Effector CD4-positive, alpha-beta T cell (primary cell): Measurements from ENCODE around the gene ZFHX3. TPM values are rescaled to one million over a fixed set of nuclear protein-coding genes. Genes with fewer than 3 reads are reported as not detected.
"Not testable (repeated sequence)": the region's sequence is repeated elsewhere in the genome, so short reads cannot be mapped to it uniquely, and the experiment has no call there.

Experiments used
- DNase-seq: peaks from one replicate; pipeline ENCODE4 v3.0.0-alpha.2; 2020
- total RNA-seq: gene quantifications from one replicate; lab custom pipeline; 2026; lab: John Stamatoyannopoulos, UW

The ZFHX3 gene
- not detected for total RNA-seq

GRCh38 chr16:73047536-73048291 is at the start of gene ZFHX3:
ZFHX3 (minus strand) TSS chr16:73048128; CDS start chr16:72960145, 87,983 bp downstream.
- no peak for DNase-seq

GRCh38 chr16:73096510-73096909 is 48.6 kb upstream of the ZFHX3 start:
- DNase-seq = no peak

GRCh38 chr16:73095885-73096421 is 48.0 kb upstream of the ZFHX3 start:
- no peak for DNase-seq

GRCh38 chr16:73095142-73095820 is 47.4 kb upstream of the ZFHX3 start:
- no peak for DNase-seq

GRCh38 chr16:73094371-73094770 is 46.4 kb upstream of the ZFHX3 start:
- DNase-seq = no peak

- DNase-seq = no peak
Observed at GRCh38 chr16:73093146-73094144, 45.5 kb upstream of the ZFHX3 start.

- no peak for DNase-seq
Observed at GRCh38 chr16:73092236-73092781, 44.4 kb upstream of the ZFHX3 start.

GRCh38 chr16:73091174-73091573 is 43.2 kb upstream of the ZFHX3 start:
- no peak for DNase-seq

- DNase-seq = no peak
Observed at GRCh38 chr16:73089420-73089819, 41.5 kb upstream of the ZFHX3 start.

- no peak for DNase-seq
Observed at GRCh38 chr16:73086108-73086507, 38.2 kb upstream of the ZFHX3 start.

- DNase-seq = no peak
Observed at GRCh38 chr16:73083271-73083670, 35.3 kb upstream of the ZFHX3 start.

GRCh38 chr16:73082634-73083051 is 34.7 kb upstream of the ZFHX3 start:
- DNase-seq = not testable (repeated sequence)

- no peak for DNase-seq
Observed at GRCh38 chr16:73080931-73081330, 33.0 kb upstream of the ZFHX3 start.

GRCh38 chr16:73076324-73076810 is 28.4 kb upstream of the ZFHX3 start:
- no peak for DNase-seq

GRCh38 chr16:73074382-73074781 is 26.5 kb upstream of the ZFHX3 start:
- DNase-seq = no peak

GRCh38 chr16:73072051-73072450 is 24.1 kb upstream of the ZFHX3 start:
- not testable (repeated sequence) for DNase-seq

GRCh38 chr16:73071131-73071940 is 23.4 kb upstream of the ZFHX3 start:
- DNase-seq = no peak

- DNase-seq = no peak
Observed at GRCh38 chr16:73069581-73070262, 21.8 kb upstream of the ZFHX3 start.

- DNase-seq = no peak
Observed at GRCh38 chr16:73068541-73069401, 20.8 kb upstream of the ZFHX3 start.
